T-cell (primary cell): Measurements from ENCODE around the gene HLTF. TPM values are rescaled to one million over a fixed set of nuclear protein-coding genes. Genes with fewer than 3 reads are reported as not detected.

Source experiments
- ATAC-seq, 4 experiments: fragments of 200-7000 bp in 3 of 4; fragments of 150-1000 bp in 1 of 4; cut with Tn5 transposase; replicated peaks in 1 of 4; 1 replicate in 3 of 4; 2 replicates in 1 of 4; pipeline ENCODE4 v1.10.0; 2021; ENCODE audit warnings: moderate library complexity in 3 of 4, mild to moderate bottlenecking in 2 of 4, moderate number of reproducible peaks in 1 of 4
- CTCF ChIA-PET, 2 donors: fragments of 300-600 bp; sonication (Branson Sonifier 250); formaldehyde crosslinking; loops; one replicate each; lab custom pipeline; 2022; ENCODE audit warnings: antibody characterized with exemption in 2 of 2; lab: Charles Lee
- POLR2A ChIA-PET, 2 donors: fragments of 300-600 bp; sonication (Branson Sonifier 250); formaldehyde crosslinking; loops; one replicate each; lab custom pipeline; 2022; ENCODE audit warnings: antibody characterized with exemption in 2 of 2; lab: Charles Lee
- DNase-seq, 35 experiments: peaks; one replicate each; pipeline versions ENCODE4 v3.0.0 to v3.0.0-alpha.2; 2013 to 2023
- H3K27ac ChIP-seq: one replicate; pipeline ENCODE4 v1.5.1; 2013; ENCODE audit warnings: low read length
- H3K27me3 ChIP-seq, 2 experiments: replicated peaks in 1 of 2; 1 replicate in 1 of 2; 2 replicates in 1 of 2; pipeline versions ENCODE4 v1.6.1 to v1.7.0; 2013; ENCODE audit warnings: low read length in 1 of 2, mixed read lengths in 1 of 2; ENCODE audit not compliant: control insufficient read depth in 2 of 2, insufficient read depth in 2 of 2; ENCODE audit errors: extremely low read depth in 1 of 2
- H3K36me3 ChIP-seq, 2 donors: 1 replicate in 1 of 2; 2 replicates in 1 of 2; pipeline versions ENCODE4 v1.6.1 to v1.7.0; 2013; ENCODE audit warnings: low read length in 1 of 2; ENCODE audit not compliant: control insufficient read depth in 2 of 2, insufficient read depth in 1 of 2; ENCODE audit errors: extremely low read depth in 1 of 2
- H3K4me1 ChIP-seq, 2 experiments: 1 replicate in 1 of 2; 2 replicates in 1 of 2; pipeline versions ENCODE4 v1.6.1 to v1.7.0; 2013; ENCODE audit warnings: low read length in 2 of 2, mixed read lengths in 1 of 2; ENCODE audit not compliant: insufficient read depth in 2 of 2, control insufficient read depth in 1 of 2; ENCODE audit errors: extremely low read depth in 1 of 2
- H3K4me3 ChIP-seq, 2 donors: 1 replicate in 1 of 2; 2 replicates in 1 of 2; pipeline versions ENCODE4 v1.5.1 to v1.7.0; 2013; ENCODE audit warnings: mild to moderate bottlenecking in 2 of 2, low read length in 1 of 2, moderate library complexity in 1 of 2; ENCODE audit not compliant: control insufficient read depth in 1 of 2; ENCODE audit errors: extremely low read depth in 1 of 2
- H3K9me3 ChIP-seq: 2 replicates; pipeline ENCODE4 v1.7.0; 2013
- H3K27ac Mint-ChIP-seq, 2 donors: one replicate each; pipeline ENCODE4 v1.8.0; 2020 to 2021; ENCODE audit warnings: mild to moderate bottlenecking in 2 of 2, mixed read lengths in 2 of 2
- H3K27me3 Mint-ChIP-seq, 2 donors: one replicate each; pipeline ENCODE4 v1.8.0; 2021 to 2022; ENCODE audit warnings: mixed read lengths in 2 of 2
- H3K36me3 Mint-ChIP-seq: one replicate; pipeline ENCODE4 v1.8.0; 2021; ENCODE audit warnings: mixed read lengths
- H3K4me1 Mint-ChIP-seq, 3 donors: one replicate each; pipeline ENCODE4 v1.8.0; 2020 to 2022; ENCODE audit warnings: mixed read lengths in 3 of 3, mild to moderate bottlenecking in 1 of 3
- H3K4me3 Mint-ChIP-seq, 3 donors: one replicate each; pipeline ENCODE4 v1.8.0; 2020 to 2022; ENCODE audit warnings: mild to moderate bottlenecking in 3 of 3, mixed read lengths in 3 of 3, moderate library complexity in 3 of 3
- H3K9me3 Mint-ChIP-seq, 3 donors: one replicate each; pipeline ENCODE4 v1.8.0; 2020 to 2022; ENCODE audit warnings: mixed read lengths in 3 of 3
- WGBS: methylation state at CpG from one replicate; pipeline ENCODE4 v1.1.5; 2013; ENCODE audit warnings: missing lambda C conversion rate; ENCODE audit not compliant: insufficient coverage; 5-methylcytosine and 5-hydroxymethylcytosine counted together
- total RNA-seq, 35 experiments: library from RNA in 6 of 35; stranded (reverse) in 6 of 35; fragments of 120-200 nt in 1 of 35; gene quantifications; one replicate each; pipeline versions ENCODE4 v1.2.1 to v1.2.4 and lab custom pipeline; 2013 to 2026

HLTF gene
- total RNA-seq, 5 donors from 2014 or later (not counting 1 experiment from before 2014, with no cell fraction given) = 12.5 to 25.4 (median 19.1) TPM

- H3K27ac Mint-ChIP-seq = peak overlapping the region in 1 of 2 donors; percentile 68
- POLR2A ChIA-PET = no interaction called here
- 83% methylated on average over 1 of the region's 3 CpGs for WGBS
- H3K27ac ChIP-seq = no peak overlapping the region
- H3K4me1 ChIP-seq = peaks cover 0 to 4% of the 10 kb centered on the region in 2 experiments
- CTCF ChIA-PET = interaction anchor here in 1 of 2 donors (1.5 kb wide), 1 partner anchor 11 kb away, joined by 3 read pairs; no protein-coding TSS in a partner anchor
- H3K36me3 ChIP-seq = peaks cover 2 to 36% of the 10 kb centered on the region in 2 donors
- H3K27me3 Mint-ChIP-seq = no peaks in the 10 kb centered on the region
- DNase-seq = no peak
- peaks cover 0 to 7% (median 0%) of the 10 kb centered on the region in 3 donors for H3K9me3 Mint-ChIP-seq
- H3K36me3 Mint-ChIP-seq = peaks cover 58% of the 10 kb centered on the region
- H3K27me3 ChIP-seq = no peaks in the 10 kb centered on the region
- H3K4me1 Mint-ChIP-seq = peaks cover 0 to 31% (median 30%) of the 10 kb centered on the region in 3 donors
- H3K4me3 Mint-ChIP-seq = no peak overlapping the region
- no peak overlapping the region for H3K4me3 ChIP-seq
- no peak for ATAC-seq
- H3K9me3 ChIP-seq = no peaks in the 10 kb centered on the region
Observed at GRCh38 chr3:149020196-149020838, 66.0 kb downstream of the HLTF start.

- peak overlapping the region; percentile 7 to 64 for H3K27ac Mint-ChIP-seq
- Histone ChIP-seq H3K27ac (no peak overlapping the region), H3K4me3 (no peak overlapping the region), H3K27me3 (no peaks in the 10 kb centered on the region), H3K4me1 (peaks cover 0 to 4% of the 10 kb centered on the region in 2 experiments), H3K9me3 (no peaks in the 10 kb centered on the region), H3K36me3 (peaks cover 0 to 29% of the 10 kb centered on the region in 2 donors)
- peaks cover 0 to 1% (median 0%) of the 10 kb centered on the region in 3 donors for H3K9me3 Mint-ChIP-seq
- H3K4me3 Mint-ChIP-seq = no peak overlapping the region
- H3K4me1 Mint-ChIP-seq = peaks cover 0 to 35% (median 34%) of the 10 kb centered on the region in 3 donors
- WGBS = 97% methylated on average over 4 of the region's 4 CpGs
- CTCF ChIA-PET = interaction anchor here in 1 of 2 donors (1.5 kb wide), 1 partner anchor 11 kb away, joined by 3 read pairs; no protein-coding TSS in a partner anchor
- POLR2A ChIA-PET = no interaction called here
- DNase-seq = no peak
- no peak for ATAC-seq
- peaks cover 57% of the 10 kb centered on the region for H3K36me3 Mint-ChIP-seq
- H3K27me3 Mint-ChIP-seq = no peaks in the 10 kb centered on the region
Observed at GRCh38 chr3:149019580-149019979, 66.8 kb downstream of the HLTF start.

GRCh38 chr3:149018247-149018646 lies 68.1 kb downstream of the HLTF start:
- CTCF ChIA-PET = no interaction called here
- 80% methylated on average over 1 of the region's 1 CpG for WGBS
- Mint-ChIP-seq H3K4me1 (peaks cover 6 to 37% (median 37%) of the 10 kb centered on the region in 3 donors), H3K9me3 (no peaks in the 10 kb centered on the region), H3K27me3 (no peaks in the 10 kb centered on the region), H3K36me3 (peaks cover 54% of the 10 kb centered on the region), H3K27ac (peak overlapping the region; percentile 44 to 45), H3K4me3 (no peak overlapping the region)
- H3K36me3 ChIP-seq = peaks cover 0 to 26% of the 10 kb centered on the region in 2 donors
- no peaks in the 10 kb centered on the region for H3K27me3 ChIP-seq
- ATAC-seq (no peak), DNase-seq (no peak)
- POLR2A ChIA-PET = interaction anchor here in 1 of 2 donors (0.6 kb wide), 1 partner anchor 10 kb away, joined by 3 read pairs; no protein-coding TSS in a partner anchor
- H3K27ac ChIP-seq = no peak overlapping the region
- no peak overlapping the region for H3K4me3 ChIP-seq
- peaks cover 0 to 4% of the 10 kb centered on the region in 2 experiments for H3K4me1 ChIP-seq
- H3K9me3 ChIP-seq = no peaks in the 10 kb centered on the region

GRCh38 chr3:149016669-149017541 lies 69.4 kb downstream of the HLTF start:
- H3K27me3 ChIP-seq = no peaks in the 10 kb centered on the region
- ATAC-seq (no peak), DNase-seq (no peak)
- 95% methylated on average over 6 of the region's 9 CpGs for WGBS
- no peak overlapping the region for H3K4me3 Mint-ChIP-seq
- ChIA-PET CTCF (interaction anchor here in 1 of 2 donors (0.6 kb wide), 1 partner anchor 66 kb away, joined by 4 read pairs; no protein-coding TSS in a partner anchor), POLR2A (interaction anchor here in 1 of 2 donors (0.6 kb wide), 1 partner anchor 23 kb away, joined by 4 read pairs; no protein-coding TSS in a partner anchor)
- no peaks in the 10 kb centered on the region for H3K9me3 Mint-ChIP-seq
- H3K4me1 Mint-ChIP-seq = peaks cover 6 to 38% (median 37%) of the 10 kb centered on the region in 3 donors
- H3K9me3 ChIP-seq = no peaks in the 10 kb centered on the region
- peaks cover 0 to 4% of the 10 kb centered on the region in 2 experiments for H3K4me1 ChIP-seq
- H3K36me3 Mint-ChIP-seq = peaks cover 49% of the 10 kb centered on the region
- peak overlapping the region; percentile 13 to 48 for H3K27ac Mint-ChIP-seq
- H3K36me3 ChIP-seq = peaks cover 0 to 32% of the 10 kb centered on the region in 2 donors
- H3K27me3 Mint-ChIP-seq = no peaks in the 10 kb centered on the region
- no peak overlapping the region for H3K27ac ChIP-seq
- no peak overlapping the region for H3K4me3 ChIP-seq

GRCh38 chr3:149016242-149016641 lies 70.1 kb downstream of the HLTF start:
- Mint-ChIP-seq H3K27me3 (no peaks in the 10 kb centered on the region), H3K9me3 (no peaks in the 10 kb centered on the region), H3K36me3 (peaks cover 53% of the 10 kb centered on the region), H3K4me3 (no peak overlapping the region), H3K4me1 (peaks cover 6 to 42% (median 39%) of the 10 kb centered on the region in 3 donors), H3K27ac (no peak overlapping the region)
- ChIA-PET POLR2A (no interaction called here), CTCF (no interaction called here)
- Histone ChIP-seq H3K36me3 (peaks cover 2 to 38% of the 10 kb centered on the region in 2 donors), H3K4me3 (no peak overlapping the region), H3K4me1 (peaks cover 0 to 4% of the 10 kb centered on the region in 2 experiments), H3K9me3 (no peaks in the 10 kb centered on the region), H3K27ac (no peak overlapping the region), H3K27me3 (no peaks in the 10 kb centered on the region)
- ATAC-seq = no peak
- 100% methylated on average over 1 of the region's 2 CpGs for WGBS
- DNase-seq = no peak

- ChIA-PET CTCF (no interaction called here), POLR2A (interaction anchor here (0.6 to 0.7 kb wide), 2 partner anchors 22 to 81 kb away, joined by 3 read pairs; no protein-coding TSS in a partner anchor)
- peaks cover 3 to 43% of the 10 kb centered on the region in 2 donors for H3K36me3 ChIP-seq
- ATAC-seq (no peak), DNase-seq (no peak)
- no peaks in the 10 kb centered on the region for H3K27me3 Mint-ChIP-seq
- H3K9me3 Mint-ChIP-seq = no peaks in the 10 kb centered on the region
- H3K4me1 Mint-ChIP-seq = peaks cover 6 to 45% (median 34%) of the 10 kb centered on the region in 3 donors
- 87% methylated on average over 3 of the region's 3 CpGs for WGBS
- H3K9me3 ChIP-seq = no peaks in the 10 kb centered on the region
- H3K4me3 Mint-ChIP-seq = no peak overlapping the region
- H3K27me3 ChIP-seq = no peaks in the 10 kb centered on the region
- peaks cover 54% of the 10 kb centered on the region for H3K36me3 Mint-ChIP-seq
- no peak overlapping the region for H3K27ac ChIP-seq
- H3K4me1 ChIP-seq = peaks cover 0 to 8% of the 10 kb centered on the region in 2 experiments
- no peak overlapping the region for H3K4me3 ChIP-seq
- H3K27ac Mint-ChIP-seq = no peak overlapping the region
Observed at GRCh38 chr3:149015393-149015792, 70.9 kb downstream of the HLTF start.
